Panc1 (cell line): ENCODE results near the gene LMAN2. TPM values are rescaled to one million over a fixed set of nuclear protein-coding genes. Genes with fewer than 3 reads are reported as not detected.

Source experiments
- ATAC-seq: fragments of 200-7000 bp; cut with Tn5 transposase; 2 replicates; pipeline ENCODE4 v1.9.1; 2020; ENCODE audit warnings: mild to moderate bottlenecking, moderate library complexity
- BruUV-seq: library from RNA; stranded (reverse); fragments of 400-500 nt; replicated peaks from 2 replicates; lab custom pipeline; 2021; lab: Mats Ljungman, UMichigan
- CTCF ChIA-PET: fragments of 300-600 bp; sonication (Branson Sonifier 250); formaldehyde crosslinking; loops from one replicate; lab custom pipeline; 2022; ENCODE audit warnings: antibody characterized with exemption; lab: Charles Lee
- POLR2A ChIA-PET: fragments of 300-600 bp; sonication (Branson Sonifier 250); formaldehyde crosslinking; loops from one replicate; lab custom pipeline; 2022; ENCODE audit warnings: antibody characterized with exemption; lab: Charles Lee
- DNase-seq: peaks from one replicate; pipeline ENCODE4 v3.0.0-alpha.2; 2010; ENCODE audit warnings: low read depth, low spot score
- H3K27ac ChIP-seq: 2 replicates; pipeline ENCODE4 v1.5.1; 2011; ENCODE audit warnings: mild to moderate bottlenecking, low read length, inconsistent platforms
- H3K27me3 ChIP-seq: fragments of 200-500 bp; sonication (Bioruptor generic); 2 replicates; pipeline ENCODE4 v1.6.0; 2014; ENCODE audit warnings: low read length, inconsistent platforms; ENCODE audit not compliant: control insufficient read depth, insufficient read depth
- H3K36me3 ChIP-seq: fragments of 200-500 bp; sonication (Bioruptor generic); 2 replicates; pipeline ENCODE4 v1.5.1; 2014; ENCODE audit warnings: inconsistent platforms, mild to moderate bottlenecking, low read length, moderate library complexity; ENCODE audit not compliant: control insufficient read depth, insufficient read depth
- H3K4me1 ChIP-seq: 2 replicates; pipeline ENCODE4 v1.5.1; 2011; ENCODE audit warnings: inconsistent platforms, mild to moderate bottlenecking, low read length, moderate library complexity; ENCODE audit not compliant: control insufficient read depth, insufficient read depth
- H3K4me3 ChIP-seq, 2 experiments: 2 replicates each; pipeline ENCODE4 v1.5.1; 2011 to 2012; ENCODE audit warnings: low read depth in 2 of 2, low read length in 2 of 2, mild to moderate bottlenecking in 2 of 2, inconsistent platforms in 1 of 2, moderate library complexity in 1 of 2
- H3K9me3 ChIP-seq: fragments of 200-500 bp; sonication (Bioruptor generic); 2 replicates; pipeline ENCODE4 v1.5.1; 2014; ENCODE audit warnings: low read depth, mild to moderate bottlenecking, inconsistent platforms, low read length, moderate library complexity; ENCODE audit not compliant: control insufficient read depth, insufficient read depth
- POLR2AphosphoS5 ChIP-seq: IDR thresholded peaks from 2 replicates; pipeline ENCODE4 v1.6.1; 2012; ENCODE audit warnings: mild to moderate bottlenecking, low read depth, low read length, moderate library complexity
- SIN3A ChIP-seq: IDR thresholded peaks from 2 replicates; pipeline ENCODE4 v1.6.1; 2012; ENCODE audit warnings: low read depth, mild to moderate bottlenecking, low read length, moderate library complexity, borderline replicate concordance; ENCODE audit not compliant: insufficient read depth
- TCF7L2 ChIP-seq: IDR thresholded peaks from 2 replicates; pipeline ENCODE4 v1.6.1; 2011; ENCODE audit warnings: mild to moderate bottlenecking, low read depth, low read length, inconsistent platforms
- in situ Hi-C: cut with HindIII; loops from 2 replicates; pipeline ENCODE4 v1.10.0; 2016; ENCODE audit warnings: low sequenced_read_pairs, low pct_unique_long_range_greater_than_20kb
- intact Hi-C: fragments of 100-400 bp; cut with micrococcal nuclease; formaldehyde crosslinking; loops from one replicate; pipeline ENCODE4 v1.10.0; 2022; ENCODE audit not compliant: unreplicated experiment
- total RNA-seq: library from RNA; stranded (reverse); gene quantifications from one replicate; pipeline ENCODE4 v1.2.1, GENCODE V29; 2021; ENCODE audit not compliant: unreplicated experiment
- TF ChIP-seq, protein P1 (sequence below): fragments of 450-650 bp; IDR thresholded peaks from 2 replicates; pipeline ENCODE4 v1.5.1; 2017; ENCODE audit warnings: mild to moderate bottlenecking
- TF ChIP-seq, protein P2 (sequence below), 2 experiments: IDR thresholded peaks; 2 replicates each; pipeline ENCODE4 v1.6.1; 2011 to 2012; ENCODE audit warnings: low read depth in 2 of 2, control low read depth in 1 of 2, low read length in 1 of 2, mild to moderate bottlenecking in 1 of 2, moderate library complexity in 1 of 2; ENCODE audit not compliant: insufficient read depth in 1 of 2

The LMAN2 gene
- total RNA-seq, 1 experiment from 2014 or later: 140 TPM

- no peaks in the 10 kb centered on the region for H3K36me3 ChIP-seq
These were observed 8.0 kb upstream of the LMAN2 start for GRCh38 chr5:177359451-177359851.

DNA sequence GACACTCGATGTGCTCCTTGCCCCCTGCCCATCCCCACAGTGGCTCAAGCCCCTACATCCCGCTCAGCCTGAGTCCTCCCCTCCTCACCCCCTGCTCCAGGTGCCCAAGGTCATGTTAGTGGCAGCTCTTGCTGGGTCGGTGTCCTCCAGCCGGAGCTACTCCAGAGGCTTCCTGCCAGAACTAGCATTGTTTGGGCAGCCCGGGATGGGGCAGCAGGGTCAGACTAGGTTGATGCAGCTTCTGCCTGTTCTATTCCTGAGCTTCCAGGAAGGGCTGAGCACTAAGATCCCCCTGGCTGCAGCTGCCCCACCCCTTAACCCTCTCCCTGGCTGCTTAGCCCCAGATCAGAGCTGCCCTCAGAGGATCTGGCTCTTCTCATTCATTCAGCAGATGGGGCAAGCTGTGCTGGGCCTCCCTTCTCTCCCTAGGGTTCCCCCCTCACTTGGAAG is 6.9 kb upstream of the LMAN2 start:
- H3K4me1 ChIP-seq: peaks cover 4% of the 10 kb centered on the region; the same call in 1 of the 2 replicates
- no TSS peak for BruUV-seq
- DNase-seq: no peak
- no peaks in the 10 kb centered on the region for H3K9me3 ChIP-seq
- ATAC-seq: no peak
- H3K27me3 ChIP-seq: no peaks in the 10 kb centered on the region
- no peak overlapping the region for H3K27ac ChIP-seq
- ChIA-PET POLR2A (no interaction called here), CTCF (interaction anchor here (0.6 kb wide), 1 partner anchor 32 kb away, joined by 3 read pairs; no protein-coding TSS in a partner anchor)
- intact Hi-C loops (no loop called here), in situ Hi-C loops (no loop called here)
- TF ChIP-seq SIN3A (no peak), POLR2AphosphoS5 (no peak), TCF7L2 (no peak)
- TF ChIP-seq, protein P1, sequence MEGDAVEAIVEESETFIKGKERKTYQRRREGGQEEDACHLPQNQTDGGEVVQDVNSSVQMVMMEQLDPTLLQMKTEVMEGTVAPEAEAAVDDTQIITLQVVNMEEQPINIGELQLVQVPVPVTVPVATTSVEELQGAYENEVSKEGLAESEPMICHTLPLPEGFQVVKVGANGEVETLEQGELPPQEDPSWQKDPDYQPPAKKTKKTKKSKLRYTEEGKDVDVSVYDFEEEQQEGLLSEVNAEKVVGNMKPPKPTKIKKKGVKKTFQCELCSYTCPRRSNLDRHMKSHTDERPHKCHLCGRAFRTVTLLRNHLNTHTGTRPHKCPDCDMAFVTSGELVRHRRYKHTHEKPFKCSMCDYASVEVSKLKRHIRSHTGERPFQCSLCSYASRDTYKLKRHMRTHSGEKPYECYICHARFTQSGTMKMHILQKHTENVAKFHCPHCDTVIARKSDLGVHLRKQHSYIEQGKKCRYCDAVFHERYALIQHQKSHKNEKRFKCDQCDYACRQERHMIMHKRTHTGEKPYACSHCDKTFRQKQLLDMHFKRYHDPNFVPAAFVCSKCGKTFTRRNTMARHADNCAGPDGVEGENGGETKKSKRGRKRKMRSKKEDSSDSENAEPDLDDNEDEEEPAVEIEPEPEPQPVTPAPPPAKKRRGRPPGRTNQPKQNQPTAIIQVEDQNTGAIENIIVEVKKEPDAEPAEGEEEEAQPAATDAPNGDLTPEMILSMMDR: no peak
- no peaks in the 10 kb centered on the region for H3K36me3 ChIP-seq
- peak overlapping the region in 1 of 2 experiments; percentile 36; a peak in 1 of 4 replicates for H3K4me3 ChIP-seq

More at GRCh38 chr5:177359451-177359851, 8.0 kb upstream of the LMAN2 start:
- H3K9me3 ChIP-seq: no peaks in the 10 kb centered on the region
- H3K27me3 ChIP-seq: no peaks in the 10 kb centered on the region
- TF ChIP-seq SIN3A: no peak
- TF ChIP-seq, protein P1: no peak
- no peak for TF ChIP-seq TCF7L2
- TF ChIP-seq, protein P2, sequence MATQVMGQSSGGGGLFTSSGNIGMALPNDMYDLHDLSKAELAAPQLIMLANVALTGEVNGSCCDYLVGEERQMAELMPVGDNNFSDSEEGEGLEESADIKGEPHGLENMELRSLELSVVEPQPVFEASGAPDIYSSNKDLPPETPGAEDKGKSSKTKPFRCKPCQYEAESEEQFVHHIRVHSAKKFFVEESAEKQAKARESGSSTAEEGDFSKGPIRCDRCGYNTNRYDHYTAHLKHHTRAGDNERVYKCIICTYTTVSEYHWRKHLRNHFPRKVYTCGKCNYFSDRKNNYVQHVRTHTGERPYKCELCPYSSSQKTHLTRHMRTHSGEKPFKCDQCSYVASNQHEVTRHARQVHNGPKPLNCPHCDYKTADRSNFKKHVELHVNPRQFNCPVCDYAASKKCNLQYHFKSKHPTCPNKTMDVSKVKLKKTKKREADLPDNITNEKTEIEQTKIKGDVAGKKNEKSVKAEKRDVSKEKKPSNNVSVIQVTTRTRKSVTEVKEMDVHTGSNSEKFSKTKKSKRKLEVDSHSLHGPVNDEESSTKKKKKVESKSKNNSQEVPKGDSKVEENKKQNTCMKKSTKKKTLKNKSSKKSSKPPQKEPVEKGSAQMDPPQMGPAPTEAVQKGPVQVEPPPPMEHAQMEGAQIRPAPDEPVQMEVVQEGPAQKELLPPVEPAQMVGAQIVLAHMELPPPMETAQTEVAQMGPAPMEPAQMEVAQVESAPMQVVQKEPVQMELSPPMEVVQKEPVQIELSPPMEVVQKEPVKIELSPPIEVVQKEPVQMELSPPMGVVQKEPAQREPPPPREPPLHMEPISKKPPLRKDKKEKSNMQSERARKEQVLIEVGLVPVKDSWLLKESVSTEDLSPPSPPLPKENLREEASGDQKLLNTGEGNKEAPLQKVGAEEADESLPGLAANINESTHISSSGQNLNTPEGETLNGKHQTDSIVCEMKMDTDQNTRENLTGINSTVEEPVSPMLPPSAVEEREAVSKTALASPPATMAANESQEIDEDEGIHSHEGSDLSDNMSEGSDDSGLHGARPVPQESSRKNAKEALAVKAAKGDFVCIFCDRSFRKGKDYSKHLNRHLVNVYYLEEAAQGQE (IDR thresholded peaks at IDR 0.05; ENCODE audit: insufficient read depth in 1 of 2, low read depth in 2 of 2, low read length in 1 of 2): no peak
- no peak for TF ChIP-seq POLR2AphosphoS5
- intact Hi-C loops: no loop called here
- no TSS peak for BruUV-seq
- no peak overlapping the region for H3K4me3 ChIP-seq
- ChIA-PET POLR2A (no interaction called here), CTCF (no interaction called here)
- in situ Hi-C loops: no loop called here
- H3K4me1 ChIP-seq: peaks cover 12% of the 10 kb centered on the region
- no peak overlapping the region for H3K27ac ChIP-seq
- DNase-seq: no peak
- no peak for ATAC-seq
